ENCODE data around the gene C1QTNF5.

DNA sequence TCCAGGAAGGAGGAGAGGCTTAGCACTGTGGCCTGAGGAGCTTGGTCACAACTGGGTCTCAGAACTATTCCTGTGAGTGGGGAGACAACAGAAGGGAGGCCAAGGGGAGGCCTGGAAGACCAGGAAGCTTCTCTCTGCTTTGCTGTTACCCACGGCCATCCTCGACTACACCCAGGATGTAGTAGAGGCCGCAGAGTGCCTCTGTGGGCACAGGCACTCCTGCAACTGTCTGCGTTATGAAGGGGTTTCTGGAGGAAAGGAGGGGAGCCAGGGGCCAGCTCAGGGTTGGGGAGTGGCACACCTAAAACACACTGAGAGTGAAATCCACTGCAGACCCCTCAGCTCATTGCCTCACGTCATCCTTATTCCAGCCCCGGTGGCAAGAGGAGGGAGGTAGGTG is 9.6 kb upstream of the C1QTNF5 start:
- TF ChIP-seq, protein P1, sequence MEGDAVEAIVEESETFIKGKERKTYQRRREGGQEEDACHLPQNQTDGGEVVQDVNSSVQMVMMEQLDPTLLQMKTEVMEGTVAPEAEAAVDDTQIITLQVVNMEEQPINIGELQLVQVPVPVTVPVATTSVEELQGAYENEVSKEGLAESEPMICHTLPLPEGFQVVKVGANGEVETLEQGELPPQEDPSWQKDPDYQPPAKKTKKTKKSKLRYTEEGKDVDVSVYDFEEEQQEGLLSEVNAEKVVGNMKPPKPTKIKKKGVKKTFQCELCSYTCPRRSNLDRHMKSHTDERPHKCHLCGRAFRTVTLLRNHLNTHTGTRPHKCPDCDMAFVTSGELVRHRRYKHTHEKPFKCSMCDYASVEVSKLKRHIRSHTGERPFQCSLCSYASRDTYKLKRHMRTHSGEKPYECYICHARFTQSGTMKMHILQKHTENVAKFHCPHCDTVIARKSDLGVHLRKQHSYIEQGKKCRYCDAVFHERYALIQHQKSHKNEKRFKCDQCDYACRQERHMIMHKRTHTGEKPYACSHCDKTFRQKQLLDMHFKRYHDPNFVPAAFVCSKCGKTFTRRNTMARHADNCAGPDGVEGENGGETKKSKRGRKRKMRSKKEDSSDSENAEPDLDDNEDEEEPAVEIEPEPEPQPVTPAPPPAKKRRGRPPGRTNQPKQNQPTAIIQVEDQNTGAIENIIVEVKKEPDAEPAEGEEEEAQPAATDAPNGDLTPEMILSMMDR (conservative IDR thresholded peaks at IDR 0.05 in 1 of 2, IDR thresholded peaks at IDR 0.05 in 1 of 2; ENCODE audit: extremely low read depth in 1 of 2, insufficient read depth in 1 of 2, low read depth in 1 of 2, low read length in 2 of 2), result no peak
- no peak for TF ChIP-seq EZH2 (IDR thresholded peaks at IDR 0.05; ENCODE audit: borderline replicate concordance, low read length)
